Islet precursor cell (in vitro differentiated cells): Measurements from ENCODE around the gene TMEM218.

Experiments used
- DNase-seq: peaks from one replicate; pipeline ENCODE4 v3.0.0-alpha.2; 2018

TMEM218 gene

GRCh38 chr11:125088576-125089455, 22.6 kb downstream of the TMEM218 start:
- no peak for DNase-seq

- no peak for DNase-seq
Observed at GRCh38 chr11:125088123-125088522, 23.3 kb downstream of the TMEM218 start.

GRCh38 chr11:125086633-125087296, 24.7 kb downstream of the TMEM218 start:
- no peak for DNase-seq

- no peak for DNase-seq
Observed at GRCh38 chr11:125085301-125086081, 25.9 kb downstream of the TMEM218 start.

- DNase-seq: no peak
Observed at GRCh38 chr11:125084761-125085231, 26.6 kb downstream of the TMEM218 start.

GRCh38 chr11:125084057-125084416, 27.4 kb downstream of the TMEM218 start:
- no peak for DNase-seq

- DNase-seq: no peak
Observed at GRCh38 chr11:125083312-125084056, 27.9 kb downstream of the TMEM218 start.

GRCh38 chr11:125082611-125083311, 28.7 kb downstream of the TMEM218 start:
- no peak for DNase-seq

GRCh38 chr11:125082040-125082439, 29.4 kb downstream of the TMEM218 start:
- DNase-seq: no peak

- DNase-seq: no peak
Observed at GRCh38 chr11:125081098-125081798, 30.2 kb downstream of the TMEM218 start.

- no peak for DNase-seq
Observed at GRCh38 chr11:125080531-125080911, 30.9 kb downstream of the TMEM218 start.

- DNase-seq: no peak
Observed at GRCh38 chr11:125079878-125080530, 31.4 kb downstream of the TMEM218 start.

GRCh38 chr11:125079151-125079877, 32.1 kb downstream of the TMEM218 start:
- DNase-seq: no peak

- no peak for DNase-seq
Observed at GRCh38 chr11:125078516-125079140, 32.8 kb downstream of the TMEM218 start.

GRCh38 chr11:125078016-125078415, 33.4 kb downstream of the TMEM218 start:
- DNase-seq: no peak

- DNase-seq: no peak
Observed at GRCh38 chr11:125076378-125076945, 35.0 kb downstream of the TMEM218 start.

- DNase-seq: no peak
Observed at GRCh38 chr11:125075900-125076317, 35.5 kb downstream of the TMEM218 start.

GRCh38 chr11:125075242-125075625, 36.2 kb downstream of the TMEM218 start:
- DNase-seq: no peak
